HepG2 (cell line): Measurements from ENCODE around the gene ABCB11.
"Not testable (repeated sequence)": the region's sequence is repeated elsewhere in the genome, so short reads cannot be mapped to it uniquely, and the experiment has no call there.

ENCODE experiments used
- BHLHE40 ChIP-seq: IDR thresholded peaks from 2 replicates; pipeline ENCODE4 v1.6.1; 2011; ENCODE audit warnings: low read length, improper control_type of control experiment
- BRCA1 ChIP-seq: sonication (generic); formaldehyde crosslinking; IDR thresholded peaks from 2 replicates; pipeline ENCODE4 v1.4.0; 2020; ENCODE audit warnings: missing genetic modification reagents
- FOXO1 ChIP-seq: sonication (generic); formaldehyde crosslinking; IDR thresholded peaks from 2 replicates; pipeline ENCODE4 v1.4.0; 2020; ENCODE audit warnings: missing genetic modification reagents
- MTA3 ChIP-seq: sonication (generic); formaldehyde crosslinking; IDR thresholded peaks from 2 replicates; pipeline ENCODE4 v1.4.0; 2020; ENCODE audit warnings: missing genetic modification reagents
- TCF7 ChIP-seq: sonication (generic); IDR thresholded peaks from 2 replicates; pipeline ENCODE4 v1.6.1; 2016; ENCODE audit warnings: antibody characterized with exemption, low read depth
- TF ChIP-seq, protein P1 (sequence below): sonication (generic); formaldehyde crosslinking; conservative IDR thresholded peaks from 2 replicates; pipeline ENCODE4 v1.8.0; 2022; ENCODE audit warnings: missing genetic modification reagents
- TF ChIP-seq, protein P2 (sequence below): sonication (generic); formaldehyde crosslinking; IDR thresholded peaks from 2 replicates; pipeline ENCODE4 v1.4.0; 2020; ENCODE audit warnings: missing genetic modification reagents
- TF ChIP-seq, protein P3 (sequence below): sonication (generic); formaldehyde crosslinking; IDR thresholded peaks from 2 replicates; pipeline ENCODE4 v1.5.0; 2020; ENCODE audit warnings: mild to moderate bottlenecking, missing genetic modification reagents, moderate library complexity
- TF ChIP-seq, protein P4 (sequence below), 2 experiments: IDR thresholded peaks; 2 replicates each; pipeline ENCODE4 v1.6.1; 2011 to 2012; ENCODE audit warnings: low read length in 2 of 2, borderline replicate concordance in 1 of 2, low read depth in 1 of 2, mild to moderate bottlenecking in 1 of 2, moderate library complexity in 1 of 2
- TF ChIP-seq, protein P5 (sequence below): sonication (generic); formaldehyde crosslinking; IDR thresholded peaks from 2 replicates; pipeline ENCODE4 v1.4.0; 2020; ENCODE audit warnings: mild to moderate bottlenecking, missing genetic modification reagents, borderline replicate concordance
- TF ChIP-seq, protein P6 (sequence below): sonication (generic); formaldehyde crosslinking; IDR thresholded peaks from 2 replicates; pipeline ENCODE4 v1.4.0; 2020; ENCODE audit warnings: missing genetic modification reagents

DNA sequence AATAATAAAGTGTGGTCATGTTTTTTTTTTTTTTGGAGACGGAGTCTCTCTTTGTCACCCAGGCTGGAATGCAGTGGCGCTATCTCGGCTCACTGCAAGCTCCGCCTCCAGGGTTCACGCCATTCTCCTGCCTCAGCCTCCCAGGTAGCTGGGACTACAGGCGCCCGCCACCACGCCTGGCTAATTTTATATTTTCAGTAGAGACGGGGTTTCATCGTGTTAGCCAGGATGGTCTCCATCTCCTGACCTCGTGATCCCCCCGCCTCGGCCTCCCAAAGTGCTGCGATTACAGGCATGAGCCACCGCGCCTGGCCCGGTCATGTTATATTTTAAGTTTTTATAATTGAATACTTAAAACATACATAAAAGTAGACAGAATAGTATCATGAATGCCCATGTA is 33.1 kb upstream of the ABCB11 start:
- TF ChIP-seq, protein P1, sequence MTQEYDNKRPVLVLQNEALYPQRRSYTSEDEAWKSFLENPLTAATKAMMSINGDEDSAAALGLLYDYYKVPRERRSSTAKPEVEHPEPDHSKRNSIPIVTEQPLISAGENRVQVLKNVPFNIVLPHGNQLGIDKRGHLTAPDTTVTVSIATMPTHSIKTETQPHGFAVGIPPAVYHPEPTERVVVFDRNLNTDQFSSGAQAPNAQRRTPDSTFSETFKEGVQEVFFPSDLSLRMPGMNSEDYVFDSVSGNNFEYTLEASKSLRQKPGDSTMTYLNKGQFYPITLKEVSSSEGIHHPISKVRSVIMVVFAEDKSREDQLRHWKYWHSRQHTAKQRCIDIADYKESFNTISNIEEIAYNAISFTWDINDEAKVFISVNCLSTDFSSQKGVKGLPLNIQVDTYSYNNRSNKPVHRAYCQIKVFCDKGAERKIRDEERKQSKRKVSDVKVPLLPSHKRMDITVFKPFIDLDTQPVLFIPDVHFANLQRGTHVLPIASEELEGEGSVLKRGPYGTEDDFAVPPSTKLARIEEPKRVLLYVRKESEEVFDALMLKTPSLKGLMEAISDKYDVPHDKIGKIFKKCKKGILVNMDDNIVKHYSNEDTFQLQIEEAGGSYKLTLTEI (CRISPR knock-in tag) = not testable (repeated sequence)
- TF ChIP-seq, protein P2, sequence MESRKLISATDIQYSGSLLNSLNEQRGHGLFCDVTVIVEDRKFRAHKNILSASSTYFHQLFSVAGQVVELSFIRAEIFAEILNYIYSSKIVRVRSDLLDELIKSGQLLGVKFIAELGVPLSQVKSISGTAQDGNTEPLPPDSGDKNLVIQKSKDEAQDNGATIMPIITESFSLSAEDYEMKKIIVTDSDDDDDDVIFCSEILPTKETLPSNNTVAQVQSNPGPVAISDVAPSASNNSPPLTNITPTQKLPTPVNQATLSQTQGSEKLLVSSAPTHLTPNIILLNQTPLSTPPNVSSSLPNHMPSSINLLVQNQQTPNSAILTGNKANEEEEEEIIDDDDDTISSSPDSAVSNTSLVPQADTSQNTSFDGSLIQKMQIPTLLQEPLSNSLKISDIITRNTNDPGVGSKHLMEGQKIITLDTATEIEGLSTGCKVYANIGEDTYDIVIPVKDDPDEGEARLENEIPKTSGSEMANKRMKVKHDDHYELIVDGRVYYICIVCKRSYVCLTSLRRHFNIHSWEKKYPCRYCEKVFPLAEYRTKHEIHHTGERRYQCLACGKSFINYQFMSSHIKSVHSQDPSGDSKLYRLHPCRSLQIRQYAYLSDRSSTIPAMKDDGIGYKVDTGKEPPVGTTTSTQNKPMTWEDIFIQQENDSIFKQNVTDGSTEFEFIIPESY = not testable (repeated sequence)
- TF ChIP-seq, protein P3, sequence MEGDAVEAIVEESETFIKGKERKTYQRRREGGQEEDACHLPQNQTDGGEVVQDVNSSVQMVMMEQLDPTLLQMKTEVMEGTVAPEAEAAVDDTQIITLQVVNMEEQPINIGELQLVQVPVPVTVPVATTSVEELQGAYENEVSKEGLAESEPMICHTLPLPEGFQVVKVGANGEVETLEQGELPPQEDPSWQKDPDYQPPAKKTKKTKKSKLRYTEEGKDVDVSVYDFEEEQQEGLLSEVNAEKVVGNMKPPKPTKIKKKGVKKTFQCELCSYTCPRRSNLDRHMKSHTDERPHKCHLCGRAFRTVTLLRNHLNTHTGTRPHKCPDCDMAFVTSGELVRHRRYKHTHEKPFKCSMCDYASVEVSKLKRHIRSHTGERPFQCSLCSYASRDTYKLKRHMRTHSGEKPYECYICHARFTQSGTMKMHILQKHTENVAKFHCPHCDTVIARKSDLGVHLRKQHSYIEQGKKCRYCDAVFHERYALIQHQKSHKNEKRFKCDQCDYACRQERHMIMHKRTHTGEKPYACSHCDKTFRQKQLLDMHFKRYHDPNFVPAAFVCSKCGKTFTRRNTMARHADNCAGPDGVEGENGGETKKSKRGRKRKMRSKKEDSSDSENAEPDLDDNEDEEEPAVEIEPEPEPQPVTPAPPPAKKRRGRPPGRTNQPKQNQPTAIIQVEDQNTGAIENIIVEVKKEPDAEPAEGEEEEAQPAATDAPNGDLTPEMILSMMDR (CRISPR knock-in tag) = not testable (repeated sequence)
- TF ChIP-seq, protein P4, sequence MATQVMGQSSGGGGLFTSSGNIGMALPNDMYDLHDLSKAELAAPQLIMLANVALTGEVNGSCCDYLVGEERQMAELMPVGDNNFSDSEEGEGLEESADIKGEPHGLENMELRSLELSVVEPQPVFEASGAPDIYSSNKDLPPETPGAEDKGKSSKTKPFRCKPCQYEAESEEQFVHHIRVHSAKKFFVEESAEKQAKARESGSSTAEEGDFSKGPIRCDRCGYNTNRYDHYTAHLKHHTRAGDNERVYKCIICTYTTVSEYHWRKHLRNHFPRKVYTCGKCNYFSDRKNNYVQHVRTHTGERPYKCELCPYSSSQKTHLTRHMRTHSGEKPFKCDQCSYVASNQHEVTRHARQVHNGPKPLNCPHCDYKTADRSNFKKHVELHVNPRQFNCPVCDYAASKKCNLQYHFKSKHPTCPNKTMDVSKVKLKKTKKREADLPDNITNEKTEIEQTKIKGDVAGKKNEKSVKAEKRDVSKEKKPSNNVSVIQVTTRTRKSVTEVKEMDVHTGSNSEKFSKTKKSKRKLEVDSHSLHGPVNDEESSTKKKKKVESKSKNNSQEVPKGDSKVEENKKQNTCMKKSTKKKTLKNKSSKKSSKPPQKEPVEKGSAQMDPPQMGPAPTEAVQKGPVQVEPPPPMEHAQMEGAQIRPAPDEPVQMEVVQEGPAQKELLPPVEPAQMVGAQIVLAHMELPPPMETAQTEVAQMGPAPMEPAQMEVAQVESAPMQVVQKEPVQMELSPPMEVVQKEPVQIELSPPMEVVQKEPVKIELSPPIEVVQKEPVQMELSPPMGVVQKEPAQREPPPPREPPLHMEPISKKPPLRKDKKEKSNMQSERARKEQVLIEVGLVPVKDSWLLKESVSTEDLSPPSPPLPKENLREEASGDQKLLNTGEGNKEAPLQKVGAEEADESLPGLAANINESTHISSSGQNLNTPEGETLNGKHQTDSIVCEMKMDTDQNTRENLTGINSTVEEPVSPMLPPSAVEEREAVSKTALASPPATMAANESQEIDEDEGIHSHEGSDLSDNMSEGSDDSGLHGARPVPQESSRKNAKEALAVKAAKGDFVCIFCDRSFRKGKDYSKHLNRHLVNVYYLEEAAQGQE (IDR thresholded peaks at IDR 0.05; ENCODE audit: borderline replicate concordance in 1 of 2, low read depth in 1 of 2, low read length in 2 of 2) = not testable (repeated sequence)
- TF ChIP-seq BRCA1; BHLHE40; MTA3; TCF7; FOXO1 (CRISPR knock-in tag): not testable (repeated sequence)
- TF ChIP-seq, protein P5, sequence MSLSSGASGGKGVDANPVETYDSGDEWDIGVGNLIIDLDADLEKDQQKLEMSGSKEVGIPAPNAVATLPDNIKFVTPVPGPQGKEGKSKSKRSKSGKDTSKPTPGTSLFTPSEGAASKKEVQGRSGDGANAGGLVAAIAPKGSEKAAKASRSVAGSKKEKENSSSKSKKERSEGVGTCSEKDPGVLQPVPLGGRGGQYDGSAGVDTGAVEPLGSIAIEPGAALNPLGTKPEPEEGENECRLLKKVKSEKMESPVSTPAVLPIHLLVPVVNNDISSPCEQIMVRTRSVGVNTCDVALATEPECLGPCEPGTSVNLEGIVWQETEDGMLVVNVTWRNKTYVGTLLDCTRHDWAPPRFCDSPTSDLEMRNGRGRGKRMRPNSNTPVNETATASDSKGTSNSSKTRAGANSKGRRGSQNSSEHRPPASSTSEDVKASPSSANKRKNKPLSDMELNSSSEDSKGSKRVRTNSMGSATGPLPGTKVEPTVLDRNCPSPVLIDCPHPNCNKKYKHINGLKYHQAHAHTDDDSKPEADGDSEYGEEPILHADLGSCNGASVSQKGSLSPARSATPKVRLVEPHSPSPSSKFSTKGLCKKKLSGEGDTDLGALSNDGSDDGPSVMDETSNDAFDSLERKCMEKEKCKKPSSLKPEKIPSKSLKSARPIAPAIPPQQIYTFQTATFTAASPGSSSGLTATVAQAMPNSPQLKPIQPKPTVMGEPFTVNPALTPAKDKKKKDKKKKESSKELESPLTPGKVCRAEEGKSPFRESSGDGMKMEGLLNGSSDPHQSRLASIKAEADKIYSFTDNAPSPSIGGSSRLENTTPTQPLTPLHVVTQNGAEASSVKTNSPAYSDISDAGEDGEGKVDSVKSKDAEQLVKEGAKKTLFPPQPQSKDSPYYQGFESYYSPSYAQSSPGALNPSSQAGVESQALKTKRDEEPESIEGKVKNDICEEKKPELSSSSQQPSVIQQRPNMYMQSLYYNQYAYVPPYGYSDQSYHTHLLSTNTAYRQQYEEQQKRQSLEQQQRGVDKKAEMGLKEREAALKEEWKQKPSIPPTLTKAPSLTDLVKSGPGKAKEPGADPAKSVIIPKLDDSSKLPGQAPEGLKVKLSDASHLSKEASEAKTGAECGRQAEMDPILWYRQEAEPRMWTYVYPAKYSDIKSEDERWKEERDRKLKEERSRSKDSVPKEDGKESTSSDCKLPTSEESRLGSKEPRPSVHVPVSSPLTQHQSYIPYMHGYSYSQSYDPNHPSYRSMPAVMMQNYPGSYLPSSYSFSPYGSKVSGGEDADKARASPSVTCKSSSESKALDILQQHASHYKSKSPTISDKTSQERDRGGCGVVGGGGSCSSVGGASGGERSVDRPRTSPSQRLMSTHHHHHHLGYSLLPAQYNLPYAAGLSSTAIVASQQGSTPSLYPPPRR (CRISPR knock-in tag) = not testable (repeated sequence)
- TF ChIP-seq, protein P6, sequence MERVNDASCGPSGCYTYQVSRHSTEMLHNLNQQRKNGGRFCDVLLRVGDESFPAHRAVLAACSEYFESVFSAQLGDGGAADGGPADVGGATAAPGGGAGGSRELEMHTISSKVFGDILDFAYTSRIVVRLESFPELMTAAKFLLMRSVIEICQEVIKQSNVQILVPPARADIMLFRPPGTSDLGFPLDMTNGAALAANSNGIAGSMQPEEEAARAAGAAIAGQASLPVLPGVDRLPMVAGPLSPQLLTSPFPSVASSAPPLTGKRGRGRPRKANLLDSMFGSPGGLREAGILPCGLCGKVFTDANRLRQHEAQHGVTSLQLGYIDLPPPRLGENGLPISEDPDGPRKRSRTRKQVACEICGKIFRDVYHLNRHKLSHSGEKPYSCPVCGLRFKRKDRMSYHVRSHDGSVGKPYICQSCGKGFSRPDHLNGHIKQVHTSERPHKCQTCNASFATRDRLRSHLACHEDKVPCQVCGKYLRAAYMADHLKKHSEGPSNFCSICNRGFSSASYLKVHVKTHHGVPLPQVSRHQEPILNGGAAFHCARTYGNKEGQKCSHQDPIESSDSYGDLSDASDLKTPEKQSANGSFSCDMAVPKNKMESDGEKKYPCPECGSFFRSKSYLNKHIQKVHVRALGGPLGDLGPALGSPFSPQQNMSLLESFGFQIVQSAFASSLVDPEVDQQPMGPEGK (CRISPR knock-in tag) = not testable (repeated sequence)
